ENCODE measurements around the gene PVR.

DNA sequence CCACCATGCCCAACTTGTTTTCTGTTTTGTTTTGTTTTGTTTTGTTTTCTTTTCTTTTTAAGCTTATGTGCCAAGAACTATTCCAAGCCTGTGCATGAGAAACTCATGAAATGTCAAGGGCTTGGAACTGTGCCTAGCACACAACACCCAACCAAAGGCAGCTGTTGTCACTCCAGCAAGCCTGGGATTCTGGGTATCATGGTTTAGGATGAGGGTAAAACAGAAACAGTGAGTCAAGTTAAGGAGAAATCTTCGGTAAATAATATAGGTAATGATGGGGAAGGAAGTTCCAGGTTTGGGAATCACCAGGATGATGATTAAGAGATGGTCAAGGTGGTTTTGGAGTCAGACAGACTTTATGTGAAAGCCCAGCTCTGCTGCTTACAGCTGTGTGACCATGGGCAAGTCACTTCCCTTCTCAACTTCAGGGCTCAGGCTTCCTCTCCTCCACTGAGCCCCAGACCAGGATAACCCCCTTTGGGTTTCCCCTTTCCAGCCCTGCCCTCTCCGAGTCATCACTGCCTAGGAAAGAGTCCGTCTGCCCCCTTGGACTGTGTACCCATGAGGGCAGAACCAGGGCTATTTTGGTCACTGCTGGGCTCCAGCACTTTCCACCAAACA lies 5.0 kb downstream of the PVR start:
- TF ChIP-seq CTCF (IDR thresholded peaks at IDR 0.05) (no peak), POLR2A (IDR thresholded peaks at IDR 0.05) (no peak), POLR2AphosphoS5 (IDR thresholded peaks at IDR 0.05) (peak in 1 of 3 donors; percentile 9), EP300 (IDR thresholded peaks at IDR 0.05; ENCODE audit: low read depth) (no peak)
